Temporal lobe (tissue), 1 donor: ENCODE data around the gene SREK1. TPM values are rescaled to one million over a fixed set of nuclear protein-coding genes. Genes with fewer than 3 reads are reported as not detected.

Source experiments
- total RNA-seq: library from RNA; depleted of rRNA; stranded (reverse); fragments of >200 nt; gene quantifications from one replicate; pipeline ENCODE4 v1.2.3, GENCODE V29; 2014

SREK1 gene
- total RNA-seq, 1 donor from 2014 or later, result 61.0 TPM

Other genes with a start within 250 kb of the SREK1 start
- gene ERBIN, start 217.7 kb upstream of the SREK1 start, total RNA-seq, result 63.2 TPM